HEK293 (cell line): Measurements from ENCODE around the gene CMYA5.

ENCODE experiments used
- AEBP2 ChIP-seq: fragments of 450-650 bp; formaldehyde crosslinking; IDR thresholded peaks from 2 replicates; pipeline ENCODE4 v1.5.1; 2016; ENCODE audit warnings: missing biosample characterization, missing genetic modification characterization, borderline replicate concordance
- CTCF ChIP-seq: fragments of 450-650 bp; formaldehyde crosslinking; IDR thresholded peaks from 2 replicates; pipeline ENCODE4 v1.5.1; 2016; ENCODE audit warnings: missing biosample characterization, missing genetic modification characterization
- GLIS1 ChIP-seq: fragments of 450-650 bp; formaldehyde crosslinking; IDR thresholded peaks from 2 replicates; pipeline ENCODE4 v1.5.1; 2016; ENCODE audit warnings: missing biosample characterization, missing genetic modification characterization
- HOXC10 ChIP-seq: sonication (generic); formaldehyde crosslinking; IDR thresholded peaks from 2 replicates; pipeline ENCODE4 v1.8.1; 2023; ENCODE audit warnings: mild to moderate bottlenecking, missing genetic modification reagents
- PBX3 ChIP-seq: sonication (generic); formaldehyde crosslinking; IDR thresholded peaks from 2 replicates; pipeline ENCODE4 v1.8.1; 2022; ENCODE audit warnings: mild to moderate bottlenecking, moderate library complexity, missing genetic modification reagents
- ZFP37 ChIP-seq: fragments of 450-650 bp; formaldehyde crosslinking; IDR thresholded peaks from 2 replicates; pipeline ENCODE4 v1.5.1; 2016; ENCODE audit warnings: missing biosample characterization, missing genetic modification characterization
- ZIC2 ChIP-seq: fragments of 450-650 bp; formaldehyde crosslinking; IDR thresholded peaks from 2 replicates; pipeline ENCODE4 v1.5.1; 2016; ENCODE audit warnings: missing biosample characterization, missing genetic modification characterization
- ZNF175 ChIP-seq: fragments of 450-650 bp; formaldehyde crosslinking; IDR thresholded peaks from 2 replicates; pipeline ENCODE4 v1.5.1; 2016; ENCODE audit warnings: missing biosample characterization, missing genetic modification characterization
- ZNF660 ChIP-seq: fragments of 450-650 bp; IDR thresholded peaks from 2 replicates; pipeline ENCODE4 v1.5.1; 2018; ENCODE audit warnings: missing biosample characterization, mild to moderate bottlenecking, missing genetic modification characterization
- ZNF791 ChIP-seq: fragments of 450-650 bp; formaldehyde crosslinking; IDR thresholded peaks from 2 replicates; pipeline ENCODE4 v1.5.1; 2016; ENCODE audit warnings: missing biosample characterization, missing genetic modification characterization
- TF ChIP-seq, protein P1 (sequence below): fragments of 450-650 bp; formaldehyde crosslinking; IDR thresholded peaks from 2 replicates; pipeline ENCODE4 v1.5.1; 2016; ENCODE audit warnings: missing biosample characterization, missing genetic modification characterization

DNA sequence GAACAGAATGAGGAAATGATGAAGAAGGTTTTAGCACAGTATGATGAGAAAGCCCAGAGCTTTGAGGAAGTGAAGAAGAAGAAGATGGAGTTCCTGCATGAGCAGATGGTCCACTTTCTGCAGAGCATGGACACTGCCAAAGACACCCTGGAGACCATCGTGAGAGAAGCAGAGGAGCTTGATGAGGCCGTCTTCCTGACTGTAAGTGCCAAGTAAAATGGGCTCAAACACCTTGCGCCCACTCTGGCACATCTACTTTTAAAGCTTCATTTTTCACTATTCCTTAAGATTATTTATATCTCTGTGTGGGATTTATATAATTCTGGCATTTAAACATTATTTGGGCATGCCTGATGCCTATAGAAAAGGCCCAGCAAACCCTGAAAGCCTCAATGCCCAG lies 55.6 kb downstream of the CMYA5 start:
- no peak for TF ChIP-seq CTCF (tag by site-specific recombination)
- no peak for TF ChIP-seq ZFP37 (tag by site-specific recombination)
- no peak for TF ChIP-seq ZIC2 (tag by site-specific recombination)
- TF ChIP-seq, protein P1, sequence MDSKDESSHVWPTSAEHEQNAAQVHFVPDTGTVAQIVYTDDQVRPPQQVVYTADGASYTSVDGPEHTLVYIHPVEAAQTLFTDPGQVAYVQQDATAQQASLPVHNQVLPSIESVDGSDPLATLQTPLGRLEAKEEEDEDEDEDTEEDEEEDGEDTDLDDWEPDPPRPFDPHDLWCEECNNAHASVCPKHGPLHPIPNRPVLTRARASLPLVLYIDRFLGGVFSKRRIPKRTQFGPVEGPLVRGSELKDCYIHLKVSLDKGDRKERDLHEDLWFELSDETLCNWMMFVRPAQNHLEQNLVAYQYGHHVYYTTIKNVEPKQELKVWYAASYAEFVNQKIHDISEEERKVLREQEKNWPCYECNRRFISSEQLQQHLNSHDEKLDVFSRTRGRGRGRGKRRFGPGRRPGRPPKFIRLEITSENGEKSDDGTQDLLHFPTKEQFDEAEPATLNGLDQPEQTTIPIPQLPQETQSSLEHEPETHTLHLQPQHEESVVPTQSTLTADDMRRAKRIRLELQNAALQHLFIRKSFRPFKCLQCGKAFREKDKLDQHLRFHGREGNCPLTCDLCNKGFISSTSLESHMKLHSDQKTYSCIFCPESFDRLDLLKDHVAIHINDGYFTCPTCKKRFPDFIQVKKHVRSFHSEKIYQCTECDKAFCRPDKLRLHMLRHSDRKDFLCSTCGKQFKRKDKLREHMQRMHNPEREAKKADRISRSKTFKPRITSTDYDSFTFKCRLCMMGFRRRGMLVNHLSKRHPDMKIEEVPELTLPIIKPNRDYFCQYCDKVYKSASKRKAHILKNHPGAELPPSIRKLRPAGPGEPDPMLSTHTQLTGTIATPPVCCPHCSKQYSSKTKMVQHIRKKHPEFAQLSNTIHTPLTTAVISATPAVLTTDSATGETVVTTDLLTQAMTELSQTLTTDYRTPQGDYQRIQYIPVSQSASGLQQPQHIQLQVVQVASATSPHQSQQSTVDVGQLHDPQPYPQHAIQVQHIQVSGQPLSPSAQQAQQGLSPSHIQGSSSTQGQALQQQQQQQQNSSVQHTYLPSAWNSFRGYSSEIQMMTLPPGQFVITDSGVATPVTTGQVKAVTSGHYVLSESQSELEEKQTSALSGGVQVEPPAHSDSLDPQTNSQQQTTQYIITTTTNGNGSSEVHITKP (tag by site-specific recombination): no peak
- TF ChIP-seq ZNF175: no peak
- TF ChIP-seq PBX3: no peak
- TF ChIP-seq AEBP2: no peak
- TF ChIP-seq ZNF660 (tag by site-specific recombination): no peak
- no peak for TF ChIP-seq HOXC10
- TF ChIP-seq GLIS1 (tag by site-specific recombination): no peak
- TF ChIP-seq ZNF791: no peak
